ENCODE measurements around the gene ITPRIP.

GRCh38 chr10:104342941-104343411 lies 4.7 kb upstream of the ITPRIP start:
- TF ChIP-seq RAD21 (IDR thresholded peaks at IDR 0.05; ENCODE audit: low read depth) = no peak
- TF ChIP-seq CTCF (IDR thresholded peaks at IDR 0.05 in 2 of 3, conservative IDR thresholded peaks at IDR 0.05 in 1 of 3; ENCODE audit: borderline replicate concordance in 1 of 3, insufficient read depth in 1 of 3, low read depth in 2 of 3, low read length in 2 of 3) = no peak
- TF ChIP-seq MAX (IDR thresholded peaks at IDR 0.05) = no peak
- TF ChIP-seq POLR2A (IDR thresholded peaks at IDR 0.05; ENCODE audit: borderline replicate concordance, extremely low read depth, insufficient read depth, insufficient read length) = no peak
- TF ChIP-seq POLR2AphosphoS5 (IDR thresholded peaks at IDR 0.05; ENCODE audit: low read depth, low read length) = no peak
- no peak for TF ChIP-seq EZH2 (IDR thresholded peaks at IDR 0.05)
- no peak for TF ChIP-seq REST (IDR thresholded peaks at IDR 0.05; ENCODE audit: low read depth)
- no peak for TF ChIP-seq ELF1 (IDR thresholded peaks at IDR 0.05; ENCODE audit: borderline replicate concordance, low read depth)
- no peak for TF ChIP-seq CEBPB (IDR thresholded peaks at IDR 0.05; ENCODE audit: low read depth)
- TF ChIP-seq EZH2phosphoT487 (IDR thresholded peaks at IDR 0.05; ENCODE audit: borderline replicate concordance) = no peak
- TF ChIP-seq SRF (IDR thresholded peaks at IDR 0.05; ENCODE audit: low read depth) = no peak

Measured in HCT116 (cell line).